HG02973 (cell line): ENCODE measurements around the gene NFYA.

Source experiments
- ATAC-seq: cut with Tn5 transposase; IDR thresholded peaks from one replicate; pipeline ENCODE4 v1.9.1; 2021; ENCODE audit warnings: moderate library complexity; ENCODE audit not compliant: unreplicated experiment

NFYA gene

GRCh38 chr6:41071923-41072835 is 595 bp upstream of the NFYA start, which contains the start of gene OARD1:
OARD1 (minus strand) TSS chr6:41072356; CDS start chr6:41071634, 722 bp downstream.
- peak; percentile 64 for ATAC-seq

- no peak for ATAC-seq
Observed at GRCh38 chr6:41073203-41073967, 611 bp downstream of the NFYA start.

GRCh38 chr6:41073968-41074691 is 1.4 kb downstream of the NFYA start:
- no peak for ATAC-seq

- ATAC-seq = no peak
Observed at GRCh38 chr6:41074692-41075436, 2.1 kb downstream of the NFYA start.

GRCh38 chr6:41075651-41076626 is 3.2 kb downstream of the NFYA start:
- no peak for ATAC-seq

- ATAC-seq = no peak
Observed at GRCh38 chr6:41077536-41077935, 4.8 kb downstream of the NFYA start.

GRCh38 chr6:41078101-41078500 is 5.3 kb downstream of the NFYA start:
- ATAC-seq = no peak

- ATAC-seq = no peak
Observed at GRCh38 chr6:41079080-41079479, 6.3 kb downstream of the NFYA start.

- ATAC-seq = no peak
Observed at GRCh38 chr6:41080621-41081020, 7.8 kb downstream of the NFYA start.

- no peak for ATAC-seq
Observed at GRCh38 chr6:41083072-41083471, 10.3 kb downstream of the NFYA start.

GRCh38 chr6:41085182-41085581 is 12.4 kb downstream of the NFYA start:
- ATAC-seq = no peak

GRCh38 chr6:41088451-41088850 is 15.7 kb downstream of the NFYA start:
- ATAC-seq = no peak

GRCh38 chr6:41090841-41091761 is 18.3 kb downstream of the NFYA start:
- no peak for ATAC-seq

- no peak for ATAC-seq
Observed at GRCh38 chr6:41092421-41093140, 19.8 kb downstream of the NFYA start.

- ATAC-seq = no peak
Observed at GRCh38 chr6:41093729-41094128, 21.0 kb downstream of the NFYA start.

GRCh38 chr6:41097467-41098090 is 24.8 kb downstream of the NFYA start:
- no peak for ATAC-seq

- ATAC-seq = no peak
Observed at GRCh38 chr6:41098366-41098765, 25.6 kb downstream of the NFYA start.
